PC-3 (cell line): Measurements from ENCODE around the gene NFATC2. TPM values are rescaled to one million over a fixed set of nuclear protein-coding genes. Genes with fewer than 3 reads are reported as not detected.

Experiments
- ATAC-seq: fragments of 200-7000 bp; cut with Tn5 transposase; 2 replicates; pipeline ENCODE4 v1.9.1; 2020; ENCODE audit warnings: mild to moderate bottlenecking, moderate library complexity
- BruUV-seq: library from RNA; stranded (reverse); fragments of 400-500 nt; replicated peaks from 2 replicates; lab custom pipeline; 2021; lab: Mats Ljungman, UMichigan
- CTCF ChIA-PET: fragments of 300-600 bp; sonication (Branson Sonifier 250); formaldehyde crosslinking; loops from one replicate; lab custom pipeline; 2022; ENCODE audit warnings: antibody characterized with exemption; lab: Charles Lee
- POLR2A ChIA-PET: fragments of 300-600 bp; sonication (Branson Sonifier 250); formaldehyde crosslinking; loops from one replicate; lab custom pipeline; 2022; ENCODE audit warnings: antibody characterized with exemption; ENCODE audit not compliant: unreplicated experiment; lab: Charles Lee
- DNase-seq: peaks from one replicate; pipeline ENCODE4 v3.0.0-alpha.2; 2015
- H2AFZ ChIP-seq: fragments of 300-600 bp; sonication (generic); 2 replicates; pipeline ENCODE4 v1.6.0; 2016; ENCODE audit warnings: antibody characterized with exemption, low read length
- H3F3A ChIP-seq: fragments of 300-600 bp; sonication (generic); one replicate; pipeline ENCODE4 v1.6.0; 2017; ENCODE audit warnings: antibody characterized with exemption, low read length, control low read depth, mild to moderate bottlenecking; ENCODE audit not compliant: unreplicated experiment
- H3K27ac ChIP-seq: fragments of 300-600 bp; sonication (generic); 2 replicates; pipeline ENCODE4 v1.5.1; 2016; ENCODE audit warnings: mild to moderate bottlenecking, low read length
- H3K27me3 ChIP-seq: fragments of 300-600 bp; sonication (generic); 2 replicates; pipeline ENCODE4 v1.6.1; 2016; ENCODE audit warnings: low read length, mixed read lengths
- H3K36me3 ChIP-seq: fragments of 300-600 bp; sonication (generic); 2 replicates; pipeline ENCODE4 v1.6.1; 2016; ENCODE audit warnings: low read depth, mixed run types, low read length, mixed read lengths
- H3K4me1 ChIP-seq: fragments of 300-600 bp; sonication (generic); 2 replicates; pipeline ENCODE4 v1.5.1; 2016; ENCODE audit warnings: low read length; ENCODE audit not compliant: insufficient read depth
- H3K4me2 ChIP-seq: fragments of 300-600 bp; sonication (generic); 2 replicates; pipeline ENCODE4 v1.6.0; 2016; ENCODE audit warnings: low read length
- H3K4me3 ChIP-seq: fragments of 300-600 bp; sonication (generic); 2 replicates; pipeline ENCODE4 v1.5.1; 2016; ENCODE audit warnings: mild to moderate bottlenecking, low read length, mixed read lengths
- H3K79me2 ChIP-seq: fragments of 300-600 bp; sonication (generic); 2 replicates; pipeline ENCODE4 v1.6.1; 2017; ENCODE audit warnings: low read length, mixed read lengths
- H3K9ac ChIP-seq: fragments of 300-600 bp; sonication (generic); 2 replicates; pipeline ENCODE4 v1.6.0; 2016; ENCODE audit warnings: mild to moderate bottlenecking, low read length
- H3K9me2 ChIP-seq: fragments of 300-600 bp; sonication (generic); replicated peaks from 2 replicates; pipeline ENCODE4 v1.6.1; 2016; ENCODE audit warnings: mixed run types, low read length, mixed read lengths
- H3K9me3 ChIP-seq: fragments of 300-600 bp; sonication (generic); 2 replicates; pipeline ENCODE4 v1.6.1; 2016; ENCODE audit warnings: low read length, mixed read lengths
- H4K20me1 ChIP-seq: fragments of 300-600 bp; sonication (generic); 2 replicates; pipeline ENCODE4 v1.6.1; 2016; ENCODE audit warnings: low read length, mixed read lengths
- CTCF ChIP-seq: fragments of 300-600 bp; sonication (generic); conservative IDR thresholded peaks from 2 replicates; pipeline ENCODE4 v1.5.1; 2017; ENCODE audit warnings: antibody characterized with exemption, low read depth, mild to moderate bottlenecking, low read length
- EZH2 ChIP-seq: fragments of 300-600 bp; sonication (generic); IDR thresholded peaks from one replicate; pipeline ENCODE4 v1.6.1; 2017; ENCODE audit warnings: antibody characterized with exemption, mild to moderate bottlenecking, low read length; ENCODE audit not compliant: unreplicated experiment
- EZH2phosphoT487 ChIP-seq: fragments of 300-600 bp; sonication (generic); IDR thresholded peaks from 2 replicates; pipeline ENCODE4 v1.6.1; 2018; ENCODE audit warnings: mild to moderate bottlenecking, antibody characterized with exemption, low read length, borderline replicate concordance
- intact Hi-C: fragments of 100-400 bp; cut with micrococcal nuclease; formaldehyde crosslinking; loops from 2 replicates; pipeline ENCODE4 v1.9.0; 2023
- total RNA-seq: library from RNA; depleted of rRNA; stranded (reverse); fragments of >200 nt; gene quantifications from 2 replicates; pipeline ENCODE4 v1.2.3, GENCODE V29; 2014

NFATC2 gene
- total RNA-seq, 1 experiment from 2014 or later, result 12.9 TPM

- Histone ChIP-seq H3K9ac (no peak overlapping the region), H3K27me3 (no peaks in the 10 kb centered on the region), H3K4me1 (peaks cover 14% of the 10 kb centered on the region), H3K9me2 (no peaks in the 10 kb centered on the region), H2AFZ (no peak overlapping the region), H3K27ac (no peak overlapping the region), H3K9me3 (no peaks in the 10 kb centered on the region), H3K36me3 (no peaks in the 10 kb centered on the region), H3K79me2 (no peaks in the 10 kb centered on the region), H3F3A (no peaks in the 10 kb centered on the region), H3K4me3 (no peak overlapping the region), H3K4me2 (no peak overlapping the region), H4K20me1 (no peaks in the 10 kb centered on the region)
- DNase-seq, result no peak
- CTCF ChIA-PET, result no interaction called here
- POLR2A ChIA-PET, result no interaction called here
- no peak for ATAC-seq
- intact Hi-C loops, result no loop called here
- TF ChIP-seq CTCF, result no peak
- no peak for TF ChIP-seq EZH2
- TF ChIP-seq EZH2phosphoT487, result no peak
- no TSS peak for BruUV-seq
Observed at GRCh38 chr20:51393571-51393970, 148.9 kb downstream of the NFATC2 start.

GRCh38 chr20:51392614-51393186, 149.8 kb downstream of the NFATC2 start:
- Histone ChIP-seq H3K4me3 (no peak overlapping the region), H3K79me2 (no peaks in the 10 kb centered on the region), H3K27me3 (no peaks in the 10 kb centered on the region), H2AFZ (no peak overlapping the region), H3K27ac (no peak overlapping the region), H3K9me3 (no peaks in the 10 kb centered on the region), H3K9me2 (no peaks in the 10 kb centered on the region), H4K20me1 (no peaks in the 10 kb centered on the region), H3F3A (no peaks in the 10 kb centered on the region), H3K4me2 (no peak overlapping the region), H3K9ac (no peak overlapping the region), H3K4me1 (peaks cover 22% of the 10 kb centered on the region), H3K36me3 (no peaks in the 10 kb centered on the region)
- DNase-seq, result no peak
- ChIA-PET CTCF (interaction anchor here (0.6 kb wide), 1 partner anchor 150 kb away, joined by 8 read pairs; the partner anchor contains the start of gene NFATC2), POLR2A (interaction anchor here (0.6 kb wide), 1 partner anchor 552 kb away, joined by 4 read pairs; no protein-coding TSS in a partner anchor)
- no TSS peak for BruUV-seq
- no peak for ATAC-seq
- intact Hi-C loops, result no loop called here
- TF ChIP-seq EZH2phosphoT487 (no peak), EZH2 (no peak), CTCF (no peak)

GRCh38 chr20:51391926-51392325, 150.6 kb downstream of the NFATC2 start:
- Histone ChIP-seq H3K36me3 (no peaks in the 10 kb centered on the region), H3K27me3 (no peaks in the 10 kb centered on the region), H3K4me1 (peaks cover 29% of the 10 kb centered on the region), H3K9ac (no peak overlapping the region), H2AFZ (no peak overlapping the region), H3K9me3 (no peaks in the 10 kb centered on the region), H3K27ac (no peak overlapping the region), H3K4me2 (no peak overlapping the region), H3F3A (no peaks in the 10 kb centered on the region), H3K9me2 (no peaks in the 10 kb centered on the region), H3K79me2 (no peaks in the 10 kb centered on the region), H3K4me3 (no peak overlapping the region), H4K20me1 (no peaks in the 10 kb centered on the region)
- intact Hi-C loops, result no loop called here
- TF ChIP-seq EZH2 (no peak), EZH2phosphoT487 (no peak), CTCF (no peak)
- POLR2A ChIA-PET, result no interaction called here
- ATAC-seq (no peak), DNase-seq (no peak)
- CTCF ChIA-PET, result no interaction called here
- no TSS peak for BruUV-seq
